Activated naive CD4-positive, alpha-beta T cell (primary cell): ENCODE measurements around the gene RAD9A.

Experiments
- DNase-seq, 4 experiments: peaks; one replicate each; lab custom pipeline; 2025; lab: John Stamatoyannopoulos, UW

RAD9A gene

GRCh38 chr11:67428052-67429001 is 36.5 kb downstream of the RAD9A start, which contains the start of gene RPS6KB2:
Gene RPS6KB2 (plus strand): TSS chr11:67428494. CDS start chr11:67428546, 52 bp downstream.
- peak; percentile 95 to 99 (median 98) for DNase-seq

GRCh38 chr11:67429038-67429668 is 37.4 kb downstream of the RAD9A start:
- DNase-seq: no peak

- DNase-seq: no peak
Measured at GRCh38 chr11:67429722-67430121, 37.9 kb downstream of the RAD9A start.

- DNase-seq: no peak
Measured at GRCh38 chr11:67431346-67432249, 39.8 kb downstream of the RAD9A start.

- DNase-seq: no peak
Measured at GRCh38 chr11:67432655-67433349, 41.0 kb downstream of the RAD9A start.

GRCh38 chr11:67433536-67434394 is 42.0 kb downstream of the RAD9A start:
- no peak for DNase-seq

GRCh38 chr11:67434395-67434881 is 42.7 kb downstream of the RAD9A start:
- DNase-seq: no peak

- no peak for DNase-seq
Measured at GRCh38 chr11:67435031-67435726, 43.4 kb downstream of the RAD9A start.

GRCh38 chr11:67435727-67436458 is 44.1 kb downstream of the RAD9A start:
- no peak for DNase-seq

GRCh38 chr11:67436459-67437081 is 44.8 kb downstream of the RAD9A start:
- peak in 2 of 4 experiments; percentile 38 to 55 for DNase-seq

- DNase-seq: peak in 2 of 4 experiments; percentile 75 to 83
Measured at GRCh38 chr11:67437082-67437808, 45.5 kb downstream of the RAD9A start, which contains the start of gene PTPRCAP. Gene PTPRCAP (minus strand): TSS chr11:67437682. CDS start chr11:67437619, 63 bp downstream.

GRCh38 chr11:67437809-67438157 is 46.0 kb downstream of the RAD9A start:
- no peak for DNase-seq

- DNase-seq: peak; percentile 32 to 69 (median 48)
Measured at GRCh38 chr11:67438158-67438902, 46.5 kb downstream of the RAD9A start.

- DNase-seq: no peak
Measured at GRCh38 chr11:67439321-67440228, 47.8 kb downstream of the RAD9A start.

- DNase-seq: no peak
Measured at GRCh38 chr11:67440229-67441097, 48.7 kb downstream of the RAD9A start.
